ENCODE data around the gene ANGEL2.

- no peak for TF ChIP-seq EZH2 (IDR thresholded peaks at IDR 0.05; ENCODE audit: borderline replicate concordance, low read length)
- TF ChIP-seq CTCF (conservative IDR thresholded peaks at IDR 0.05 in 1 of 2, IDR thresholded peaks at IDR 0.05 in 1 of 2; ENCODE audit: extremely low read depth in 1 of 2, insufficient read depth in 1 of 2, low read depth in 1 of 2, low read length in 2 of 2): no peak
Measured at GRCh38 chr1:212946872-212947271, 68.8 kb downstream of the ANGEL2 start.

Measured in mammary epithelial cell (primary cell).